GM21576 (cell line): Measurements from ENCODE around the gene MOCS1.

Experiments
- ATAC-seq: cut with Tn5 transposase; IDR thresholded peaks from one replicate; pipeline ENCODE4 v1.9.1; 2021; ENCODE audit warnings: mild to moderate bottlenecking, moderate library complexity; ENCODE audit not compliant: unreplicated experiment

Gene MOCS1

GRCh38 chr6:39925191-39925930 is 8.9 kb downstream of the MOCS1 start:
- no peak for ATAC-seq

- ATAC-seq, result no peak
Observed at GRCh38 chr6:39924283-39924682, 10.0 kb downstream of the MOCS1 start.

- no peak for ATAC-seq
Observed at GRCh38 chr6:39923861-39924260, 10.4 kb downstream of the MOCS1 start.

- no peak for ATAC-seq
Observed at GRCh38 chr6:39923394-39923793, 10.9 kb downstream of the MOCS1 start.

- no peak for ATAC-seq
Observed at GRCh38 chr6:39922821-39923220, 11.4 kb downstream of the MOCS1 start.

- no peak for ATAC-seq
Observed at GRCh38 chr6:39920157-39920556, 14.1 kb downstream of the MOCS1 start.

GRCh38 chr6:39918831-39919230 is 15.4 kb downstream of the MOCS1 start:
- no peak for ATAC-seq

- ATAC-seq, result no peak
Observed at GRCh38 chr6:39917981-39918380, 16.3 kb downstream of the MOCS1 start.

GRCh38 chr6:39917329-39917728 is 16.9 kb downstream of the MOCS1 start:
- ATAC-seq, result no peak

GRCh38 chr6:39915866-39916265 is 18.4 kb downstream of the MOCS1 start:
- no peak for ATAC-seq

- ATAC-seq, result no peak
Observed at GRCh38 chr6:39914239-39914638, 20.0 kb downstream of the MOCS1 start.

- ATAC-seq, result no peak
Observed at GRCh38 chr6:39913391-39913916, 20.8 kb downstream of the MOCS1 start.

- ATAC-seq, result no peak
Observed at GRCh38 chr6:39912446-39912845, 21.8 kb downstream of the MOCS1 start.

- ATAC-seq, result no peak
Observed at GRCh38 chr6:39911513-39912125, 22.6 kb downstream of the MOCS1 start.

GRCh38 chr6:39910744-39911143 is 23.5 kb downstream of the MOCS1 start:
- ATAC-seq, result no peak

- no peak for ATAC-seq
Observed at GRCh38 chr6:39910164-39910563, 24.1 kb downstream of the MOCS1 start.

GRCh38 chr6:39909701-39910100 is 24.6 kb downstream of the MOCS1 start:
- no peak for ATAC-seq

GRCh38 chr6:39908838-39909583 is 25.3 kb downstream of the MOCS1 start:
- no peak for ATAC-seq

- no peak for ATAC-seq
Observed at GRCh38 chr6:39907871-39908575, 26.2 kb downstream of the MOCS1 start.

- no peak for ATAC-seq
Observed at GRCh38 chr6:39906318-39906761, 27.9 kb downstream of the MOCS1 start.

GRCh38 chr6:39905640-39905975 is 28.7 kb downstream of the MOCS1 start:
- no peak for ATAC-seq
